ENCODE results near the gene RGS9.

GRCh38 chr17:65254166-65254565 lies 117.0 kb downstream of the RGS9 start:
- TF ChIP-seq MYC (IDR thresholded peaks at IDR 0.05; ENCODE audit: borderline replicate concordance, low read length): no peak
- TF ChIP-seq REST (IDR thresholded peaks at IDR 0.05): peak; percentile 91
- TF ChIP-seq CTCF (IDR thresholded peaks at IDR 0.05): no peak
- TF ChIP-seq EP300 (IDR thresholded peaks at IDR 0.05): no peak
- TF ChIP-seq POLR2A (IDR thresholded peaks at IDR 0.05; ENCODE audit: low read length): no peak
- TF ChIP-seq USF2 (IDR thresholded peaks at IDR 0.05): no peak
- TF ChIP-seq MAX (IDR thresholded peaks at IDR 0.05): no peak
- TF ChIP-seq CEBPB (IDR thresholded peaks at IDR 0.05): no peak
- TF ChIP-seq JUN (IDR thresholded peaks at IDR 0.05): no peak
- TF ChIP-seq RAD21 (conservative IDR thresholded peaks at IDR 0.05 in 1 of 2, IDR thresholded peaks at IDR 0.05 in 1 of 2): no peak
- TF ChIP-seq POLR2AphosphoS2 (conservative IDR thresholded peaks at IDR 0.05; ENCODE audit: low read length): no peak
- TF ChIP-seq ELK1 (IDR thresholded peaks at IDR 0.05; ENCODE audit: low read depth, low read length): no peak

All from A549 (cell line).